Right lobe of liver (tissue), 6 donors: ENCODE results near the gene RGS11. TPM values are rescaled to one million over a fixed set of nuclear protein-coding genes. Genes with fewer than 3 reads are reported as not detected.

Source experiments
- ATAC-seq, 4 donors: fragments of 200-7000 bp; cut with Tn5 transposase; one replicate each; pipeline ENCODE4 v1.9.1; 2020; ENCODE audit warnings: mild to moderate bottlenecking in 4 of 4, moderate library complexity in 4 of 4
- DNase-seq, 3 donors: peaks; one replicate each; pipeline ENCODE4 v3.0.0-alpha.2; 2020
- H3K27ac ChIP-seq, 3 donors: fragments of 200-600 bp; one replicate each; pipeline ENCODE4 v1.8.0; 2022
- H3K27me3 ChIP-seq, 2 donors: fragments of 200-600 bp; one replicate each; pipeline ENCODE4 v1.8.0; 2022
- H3K36me3 ChIP-seq, 4 donors: fragments of 200-600 bp; sonication (generic) in 1 of 4; one replicate each; pipeline versions ENCODE4 v1.5.1 to v1.8.0; 2017 to 2022; ENCODE audit warnings: control low read depth in 1 of 4
- H3K4me1 ChIP-seq, 4 donors: fragments of 200-600 bp; sonication (generic) in 1 of 4; one replicate each; pipeline versions ENCODE4 v1.5.1 to v1.8.0; 2017 to 2022; ENCODE audit warnings: control low read depth in 1 of 4
- H3K4me3 ChIP-seq, 3 donors: fragments of 200-600 bp; one replicate each; pipeline ENCODE4 v1.8.0; 2022
- H3K9me3 ChIP-seq, 4 donors: fragments of 200-600 bp; sonication (generic) in 1 of 4; one replicate each; pipeline versions ENCODE4 v1.5.1 to v1.8.0; 2017 to 2022; ENCODE audit warnings: control low read depth in 1 of 4
- CTCF ChIP-seq, 4 donors: fragments of 200-600 bp in 3 of 4; fragments of 450-650 bp in 1 of 4; IDR thresholded peaks; one replicate each; pipeline versions ENCODE4 v1.5.1 to v1.8.0; 2016 to 2022; ENCODE audit warnings: antibody characterized with exemption in 4 of 4, mild to moderate bottlenecking in 2 of 4
- POLR2A ChIP-seq: fragments of 450-650 bp; IDR thresholded peaks from one replicate; pipeline ENCODE4 v1.6.1; 2017; ENCODE audit warnings: antibody characterized with exemption, mild to moderate bottlenecking
- WGBS: methylation state at CpG from one replicate; pipeline ENCODE4 v1.1.6; 2018; ENCODE audit warnings: low coverage, low lambda C conversion rate; ENCODE audit not compliant: insufficient coverage; ENCODE audit errors: missing lambda C conversion rate; 5-methylcytosine and 5-hydroxymethylcytosine counted together
- intact Hi-C, 2 donors: fragments of 100-400 bp; cut with DNase I; formaldehyde crosslinking; loops; one replicate each; pipeline versions ENCODE4 v1.11.2 to v1.14.1; 2022
- total RNA-seq, 6 experiments: library from RNA; depleted of rRNA in 2 of 6; stranded (reverse); fragments of >200 nt in 2 of 6; fragmentation: NEBNext Ultra II Directional in 3 of 6; extraction: Animal tissue kit (Norgen Biotek cat#: 25700) in 3 of 6; gene quantifications; one replicate each; pipeline versions ENCODE4 v1.1.0 to v1.2.4, GENCODE V29; 2016 to 2023
- donor health status: DM: no; HTN: yes; CAD: no.
- donor health status: DM: no; HTN: no; CAD: no.
- donor health status: DM: no; HTN: no; CAD: no.
- donor health status: DM: no; HTN: yes; CAD: no.
- donor health status: DM: no; HTN: yes; CAD: no.

RGS11 gene
- total RNA-seq, 6 experiments from 2014 or later = 0.37 to 1.3 (median 0.80) TPM

- Histone ChIP-seq H3K4me3 (no peak overlapping the region), H3K36me3 (peaks cover 0 to 11% (median 0%) of the 10 kb centered on the region in 4 donors), H3K27ac (no peak overlapping the region), H3K9me3 (no peaks in the 10 kb centered on the region), H3K4me1 (no peaks in the 10 kb centered on the region), H3K27me3 (no peaks in the 10 kb centered on the region)
- intact Hi-C loops = no loop called here
- no peak for DNase-seq
- WGBS = 88% methylated on average over 2 of the region's 19 CpGs
- ATAC-seq = no peak
- TF ChIP-seq POLR2A (no peak), CTCF (IDR thresholded peaks at IDR 0.05) (no peak)
Observed at GRCh38 chr16:316741-317464, 41.2 kb upstream of the RGS11 start.

- ATAC-seq (no peak), DNase-seq (no peak)
- Histone ChIP-seq H3K27ac (no peak overlapping the region), H3K9me3 (no peaks in the 10 kb centered on the region), H3K27me3 (no peaks in the 10 kb centered on the region), H3K36me3 (peaks cover 0 to 11% (median 0%) of the 10 kb centered on the region in 4 donors), H3K4me1 (no peaks in the 10 kb centered on the region), H3K4me3 (no peak overlapping the region)
- intact Hi-C loops = no loop called here
- TF ChIP-seq CTCF (IDR thresholded peaks at IDR 0.05) = no peak
- TF ChIP-seq POLR2A = no peak
- whole genome bisulfite sequencing = 88% methylated on average over 7 of the region's 14 CpGs
Observed at GRCh38 chr16:314795-315299, 39.1 kb upstream of the RGS11 start.

GRCh38 chr16:314351-314750, 38.6 kb upstream of the RGS11 start:
- Histone ChIP-seq H3K4me3 (no peak overlapping the region), H3K27me3 (no peaks in the 10 kb centered on the region), H3K36me3 (peaks cover 0 to 11% (median 0%) of the 10 kb centered on the region in 4 donors), H3K4me1 (no peaks in the 10 kb centered on the region), H3K27ac (no peak overlapping the region), H3K9me3 (no peaks in the 10 kb centered on the region)
- WGBS = no CpG with 5 or more reads among the region's 16 CpGs
- intact Hi-C loops = no loop called here
- DNase-seq (no peak), ATAC-seq (no peak)
- TF ChIP-seq POLR2A (no peak), CTCF (IDR thresholded peaks at IDR 0.05) (no peak)

- intact Hi-C loops = no loop called here
- H3K36me3 ChIP-seq = peaks cover 0 to 18% (median 0%) of the 10 kb centered on the region in 4 donors
- TF ChIP-seq POLR2A = no peak
Observed at GRCh38 chr16:311725-312124, 36.0 kb upstream of the RGS11 start.

GRCh38 chr16:309476-309875, 33.7 kb upstream of the RGS11 start:
- Histone ChIP-seq H3K4me1 (no peaks in the 10 kb centered on the region), H3K36me3 (peaks cover 0 to 18% (median 0%) of the 10 kb centered on the region in 4 donors), H3K27me3 (no peaks in the 10 kb centered on the region), H3K4me3 (no peak overlapping the region), H3K9me3 (no peaks in the 10 kb centered on the region), H3K27ac (no peak overlapping the region)
- intact Hi-C loops = no loop called here
- DNase-seq (no peak), ATAC-seq (no peak)
- 33% methylated on average over 2 of the region's 7 CpGs for WGBS
- no peak for TF ChIP-seq POLR2A
- TF ChIP-seq CTCF (IDR thresholded peaks at IDR 0.05) = no peak

More at GRCh38 chr16:311725-312124, 36.0 kb upstream of the RGS11 start:
- no peaks in the 10 kb centered on the region for H3K9me3 ChIP-seq
- no peak overlapping the region for H3K27ac ChIP-seq
- no peak for DNase-seq
- H3K4me1 ChIP-seq = no peaks in the 10 kb centered on the region
- no peaks in the 10 kb centered on the region for H3K27me3 ChIP-seq
- no peak overlapping the region for H3K4me3 ChIP-seq
- 95% methylated on average over 4 of the region's 15 CpGs for WGBS
- ATAC-seq = no peak
